WTC11 (cell line): ENCODE data around the gene CHADL.

Experiments
- JUN ChIP-seq: sonication (generic); formaldehyde crosslinking; IDR thresholded peaks from 2 replicates; pipeline ENCODE4 v1.8.0; 2023; ENCODE audit warnings: mild to moderate bottlenecking, missing genetic modification reagents
- NR2C2 ChIP-seq: sonication (generic); formaldehyde crosslinking; IDR thresholded peaks from 2 replicates; pipeline ENCODE4 v1.8.0; 2022; ENCODE audit warnings: mild to moderate bottlenecking, missing genetic modification reagents
- TF ChIP-seq, protein P1 (sequence below): sonication (generic); formaldehyde crosslinking; IDR thresholded peaks from 2 replicates; pipeline ENCODE4 v1.8.0; 2023; ENCODE audit warnings: missing genetic modification reagents
- TF ChIP-seq, protein P2 (sequence below): sonication (generic); formaldehyde crosslinking; IDR thresholded peaks from 2 replicates; pipeline ENCODE4 v1.8.0; 2022; ENCODE audit warnings: mild to moderate bottlenecking, missing genetic modification reagents
- TF ChIP-seq, protein P3 (sequence below): sonication (generic); formaldehyde crosslinking; IDR thresholded peaks from 2 replicates; pipeline ENCODE4 v1.8.1; 2023; ENCODE audit warnings: mild to moderate bottlenecking, missing genetic modification reagents

DNA sequence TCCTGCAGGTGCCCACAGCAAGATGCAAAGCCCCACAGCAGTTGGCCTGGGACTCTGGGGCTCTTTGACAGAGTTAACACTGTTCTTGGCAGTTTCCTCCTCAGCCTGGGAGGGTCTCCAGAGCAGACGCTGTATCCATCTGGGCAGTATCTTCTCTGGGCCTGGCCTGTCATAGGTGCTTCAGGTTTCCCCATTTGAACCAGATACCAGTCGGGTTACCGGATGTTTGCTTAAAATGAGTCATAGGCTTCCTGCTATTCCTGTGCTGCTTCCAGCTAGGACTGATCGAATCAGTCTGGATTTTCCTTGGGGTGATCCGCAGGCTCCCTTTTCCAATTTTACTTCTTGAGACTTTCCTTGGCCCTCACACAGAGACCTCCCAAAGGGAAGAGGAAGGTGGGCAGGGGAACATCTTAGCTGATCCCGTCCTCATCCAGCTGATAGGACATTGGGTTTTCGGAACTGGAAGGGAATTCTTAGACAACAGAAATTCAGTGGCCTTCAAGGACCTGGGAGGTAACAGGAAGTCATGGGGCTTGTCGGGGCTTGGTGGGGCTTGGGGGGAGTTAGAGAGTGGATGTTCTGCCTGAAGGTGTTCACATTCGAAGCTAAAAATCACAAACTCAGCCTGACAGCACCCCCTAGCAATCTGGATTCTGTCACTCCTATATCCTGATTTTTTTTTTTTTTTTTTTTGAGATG, 47.7 kb upstream of the CHADL start:
- TF ChIP-seq, protein P1, sequence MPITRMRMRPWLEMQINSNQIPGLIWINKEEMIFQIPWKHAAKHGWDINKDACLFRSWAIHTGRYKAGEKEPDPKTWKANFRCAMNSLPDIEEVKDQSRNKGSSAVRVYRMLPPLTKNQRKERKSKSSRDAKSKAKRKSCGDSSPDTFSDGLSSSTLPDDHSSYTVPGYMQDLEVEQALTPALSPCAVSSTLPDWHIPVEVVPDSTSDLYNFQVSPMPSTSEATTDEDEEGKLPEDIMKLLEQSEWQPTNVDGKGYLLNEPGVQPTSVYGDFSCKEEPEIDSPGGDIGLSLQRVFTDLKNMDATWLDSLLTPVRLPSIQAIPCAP, result no peak
- TF ChIP-seq, protein P2, sequence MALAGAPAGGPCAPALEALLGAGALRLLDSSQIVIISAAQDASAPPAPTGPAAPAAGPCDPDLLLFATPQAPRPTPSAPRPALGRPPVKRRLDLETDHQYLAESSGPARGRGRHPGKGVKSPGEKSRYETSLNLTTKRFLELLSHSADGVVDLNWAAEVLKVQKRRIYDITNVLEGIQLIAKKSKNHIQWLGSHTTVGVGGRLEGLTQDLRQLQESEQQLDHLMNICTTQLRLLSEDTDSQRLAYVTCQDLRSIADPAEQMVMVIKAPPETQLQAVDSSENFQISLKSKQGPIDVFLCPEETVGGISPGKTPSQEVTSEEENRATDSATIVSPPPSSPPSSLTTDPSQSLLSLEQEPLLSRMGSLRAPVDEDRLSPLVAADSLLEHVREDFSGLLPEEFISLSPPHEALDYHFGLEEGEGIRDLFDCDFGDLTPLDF (CRISPR knock-in tag), result no peak
- TF ChIP-seq, protein P3, sequence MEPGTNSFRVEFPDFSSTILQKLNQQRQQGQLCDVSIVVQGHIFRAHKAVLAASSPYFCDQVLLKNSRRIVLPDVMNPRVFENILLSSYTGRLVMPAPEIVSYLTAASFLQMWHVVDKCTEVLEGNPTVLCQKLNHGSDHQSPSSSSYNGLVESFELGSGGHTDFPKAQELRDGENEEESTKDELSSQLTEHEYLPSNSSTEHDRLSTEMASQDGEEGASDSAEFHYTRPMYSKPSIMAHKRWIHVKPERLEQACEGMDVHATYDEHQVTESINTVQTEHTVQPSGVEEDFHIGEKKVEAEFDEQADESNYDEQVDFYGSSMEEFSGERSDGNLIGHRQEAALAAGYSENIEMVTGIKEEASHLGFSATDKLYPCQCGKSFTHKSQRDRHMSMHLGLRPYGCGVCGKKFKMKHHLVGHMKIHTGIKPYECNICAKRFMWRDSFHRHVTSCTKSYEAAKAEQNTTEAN (CRISPR knock-in tag), result no peak
- TF ChIP-seq NR2C2 (CRISPR knock-in tag), result no peak
- TF ChIP-seq JUN (CRISPR knock-in tag), result no peak
